ENCODE data around the gene HECW1. TPM values are rescaled to one million over a fixed set of nuclear protein-coding genes. Genes with fewer than 3 reads are reported as not detected.

The HECW1 gene
- total RNA-seq, 1 donor from 2014 or later: 0.11 TPM

- Mint-ChIP-seq H3K27ac (peak overlapping the region; percentile 93), H3K4me1 (peaks cover 39% of the 10 kb centered on the region), H3K9me3 (no peaks in the 10 kb centered on the region), H3K4me3 (no peak overlapping the region), H3K27me3 (ENCODE audit: insufficient read depth, low read depth) (peaks cover 5% of the 10 kb centered on the region), H3K36me3 (peaks cover 1% of the 10 kb centered on the region)
- Histone ChIP-seq H3K4me2 (peak overlapping the region; percentile 50), H2AFZ (replicated peaks) (no peak overlapping the region), H3K4me1 (peaks cover 35% of the 10 kb centered on the region), H4K20me1 (ENCODE audit: low read depth) (no peaks in the 10 kb centered on the region), H3K36me3 (no peaks in the 10 kb centered on the region), H3K79me2 (ENCODE audit: low read depth) (no peaks in the 10 kb centered on the region), H3K4me3 (no peak overlapping the region), H3K9ac (no peak overlapping the region), H3K27me3 (no peaks in the 10 kb centered on the region), H3F3A (ENCODE audit: low read depth) (peaks cover 27% of the 10 kb centered on the region), H3K27ac (no peak overlapping the region), H3K9me3 (ENCODE audit: low read depth) (no peaks in the 10 kb centered on the region)
- no peak for TF ChIP-seq EZH2phosphoT487 (IDR thresholded peaks at IDR 0.05)
- no peak for TF ChIP-seq CTCF (IDR thresholded peaks at IDR 0.05)
- TF ChIP-seq EZH2 (IDR thresholded peaks at IDR 0.05): no peak
- peak; percentile 60 for DNase-seq (ENCODE audit: low spot score)
These were observed 26.7 kb downstream of the HECW1 start for GRCh38 chr7:43139137-43139536.

GRCh38 chr7:43140186-43140585 lies 27.7 kb downstream of the HECW1 start:
- peaks cover 35% of the 10 kb centered on the region for H3K4me1 ChIP-seq
- DNase-seq (ENCODE audit: low spot score): no peak
- no peaks in the 10 kb centered on the region for H3K79me2 ChIP-seq (ENCODE audit: low read depth)
- peaks cover 5% of the 10 kb centered on the region for H3K27me3 Mint-ChIP-seq (ENCODE audit: insufficient read depth, low read depth)
- H3K9me3 Mint-ChIP-seq: peaks cover 3% of the 10 kb centered on the region
- TF ChIP-seq EZH2 (IDR thresholded peaks at IDR 0.05) (no peak), CTCF (IDR thresholded peaks at IDR 0.05) (no peak), EZH2phosphoT487 (IDR thresholded peaks at IDR 0.05) (no peak)
- no peak overlapping the region for H3K27ac ChIP-seq
- H3K36me3 Mint-ChIP-seq: peaks cover 1% of the 10 kb centered on the region
- no peaks in the 10 kb centered on the region for H3K27me3 ChIP-seq
- no peak overlapping the region for H2AFZ ChIP-seq (replicated peaks)
- no peak overlapping the region for H3K9ac ChIP-seq
- H3K4me1 Mint-ChIP-seq: peaks cover 37% of the 10 kb centered on the region
- no peak overlapping the region for H3K4me3 ChIP-seq
- H3K36me3 ChIP-seq: no peaks in the 10 kb centered on the region
- no peaks in the 10 kb centered on the region for H4K20me1 ChIP-seq (ENCODE audit: low read depth)
- H3K4me3 Mint-ChIP-seq: no peak overlapping the region
- H3K4me2 ChIP-seq: no peak overlapping the region
- H3K27ac Mint-ChIP-seq: no peak overlapping the region
- no peaks in the 10 kb centered on the region for H3K9me3 ChIP-seq (ENCODE audit: low read depth)
- peaks cover 27% of the 10 kb centered on the region for H3F3A ChIP-seq (ENCODE audit: low read depth)

- peaks cover 3% of the 10 kb centered on the region for H3K9me3 Mint-ChIP-seq
- no peaks in the 10 kb centered on the region for H3K9me3 ChIP-seq (ENCODE audit: low read depth)
- peaks cover 27% of the 10 kb centered on the region for H3F3A ChIP-seq (ENCODE audit: low read depth)
- H3K79me2 ChIP-seq (ENCODE audit: low read depth): no peaks in the 10 kb centered on the region
- no peak overlapping the region for H3K27ac Mint-ChIP-seq
- no peak overlapping the region for H3K27ac ChIP-seq
- no peak overlapping the region for H2AFZ ChIP-seq (replicated peaks)
- no peak overlapping the region for H3K4me3 ChIP-seq
- H3K36me3 Mint-ChIP-seq: peaks cover 1% of the 10 kb centered on the region
- TF ChIP-seq CTCF (IDR thresholded peaks at IDR 0.05): no peak
- no peak for TF ChIP-seq EZH2 (IDR thresholded peaks at IDR 0.05)
- no peak for TF ChIP-seq EZH2phosphoT487 (IDR thresholded peaks at IDR 0.05)
- DNase-seq (ENCODE audit: low spot score): peak; percentile 29
- no peaks in the 10 kb centered on the region for H3K36me3 ChIP-seq
- H4K20me1 ChIP-seq (ENCODE audit: low read depth): no peaks in the 10 kb centered on the region
- no peaks in the 10 kb centered on the region for H3K27me3 ChIP-seq
- no peak overlapping the region for H3K4me2 ChIP-seq
- H3K9ac ChIP-seq: no peak overlapping the region
- peaks cover 36% of the 10 kb centered on the region for H3K4me1 Mint-ChIP-seq
- H3K27me3 Mint-ChIP-seq (ENCODE audit: insufficient read depth, low read depth): peaks cover 5% of the 10 kb centered on the region
- no peak overlapping the region for H3K4me3 Mint-ChIP-seq
- peaks cover 35% of the 10 kb centered on the region for H3K4me1 ChIP-seq
These were observed 28.6 kb downstream of the HECW1 start for GRCh38 chr7:43141091-43141490.

Measured in neural progenitor cell (in vitro differentiated cells).